ENCODE data around the gene SIK3.

Gene SIK3

DNA sequence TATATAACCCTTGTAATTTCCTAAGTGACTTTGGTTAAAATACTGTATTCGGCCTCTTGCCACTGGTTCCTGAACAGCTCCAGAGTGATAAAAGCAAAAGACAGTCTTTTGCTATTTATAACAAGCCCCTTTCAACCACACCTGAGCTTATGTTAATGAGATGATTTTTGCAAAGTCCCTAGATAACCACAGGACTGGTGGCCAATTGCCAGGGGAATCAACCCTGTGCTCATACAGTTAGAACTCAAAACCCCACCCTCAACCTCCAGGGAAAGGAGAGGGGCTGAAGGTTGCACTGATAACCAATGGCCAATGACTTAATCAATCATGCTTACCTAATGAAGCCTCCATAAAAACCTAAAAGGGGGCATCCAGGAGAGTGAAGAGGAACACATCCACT, 77.9 kb downstream of the SIK3 start:
- no peaks in the 10 kb centered on the region for H3K36me3 ChIP-seq (ENCODE audit: insufficient read depth, low read length)
- H4K20me1 ChIP-seq (ENCODE audit: insufficient read depth, low read length) = peaks cover 38% of the 10 kb centered on the region
- no peak for TF ChIP-seq EZH2 (IDR thresholded peaks at IDR 0.05; ENCODE audit: borderline replicate concordance, low read depth, low read length, severe bottlenecking)
- TF ChIP-seq CTCF (IDR thresholded peaks at IDR 0.05; ENCODE audit: borderline replicate concordance, extremely low read depth, low read length, poor library complexity, severe bottlenecking) = no peak
- H3K9ac ChIP-seq (ENCODE audit: low read depth, low read length) = no peak overlapping the region
- H2AFZ ChIP-seq (ENCODE audit: low read depth, low read length) = no peak overlapping the region
- no peaks in the 10 kb centered on the region for H3K27me3 ChIP-seq (ENCODE audit: insufficient read depth, low read length, poor library complexity)
- H3K4me1 ChIP-seq (ENCODE audit: insufficient read depth, low read length) = 0 out of 2 replicates have a peak, but pooled peaks cover 8% of the 10 kb centered on the region
- no peaks in the 10 kb centered on the region for H3K9me3 ChIP-seq (ENCODE audit: insufficient read depth, low read length, severe bottlenecking)
- H3K4me2 ChIP-seq (ENCODE audit: insufficient read depth, low read length) = no peak overlapping the region
- ATAC-seq (ENCODE audit: insufficient read depth, low read depth) = no peak
- no peak overlapping the region for H3K4me3 ChIP-seq (ENCODE audit: low read depth in 1 of 2, low read length in 2 of 2)
- H3K27ac ChIP-seq (ENCODE audit: low read length) = no peak overlapping the region
- no peak for DNase-seq
- peaks cover 34% of the 10 kb centered on the region for H3K79me2 ChIP-seq (ENCODE audit: insufficient read depth, low read length)

DNA sequence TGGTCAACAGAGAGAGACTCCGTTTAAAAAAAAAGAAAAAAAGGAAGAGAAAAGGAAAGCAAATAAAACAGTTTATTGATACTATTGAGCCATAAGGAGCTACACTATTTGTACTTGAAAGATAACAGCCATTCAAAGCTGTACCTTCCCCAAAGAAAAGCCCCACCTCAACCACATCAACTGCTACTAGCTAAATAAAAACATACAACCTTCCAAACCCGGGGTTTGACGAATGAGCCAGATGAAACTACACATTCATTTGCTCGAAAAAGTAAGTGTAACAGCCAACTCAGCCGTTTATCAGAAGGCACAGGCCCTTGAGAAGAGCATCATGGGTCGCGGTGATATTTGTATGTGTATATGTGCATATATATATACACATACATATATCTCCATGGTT, 78.4 kb downstream of the SIK3 start:
- Histone ChIP-seq H3K4me3 (ENCODE audit: low read depth in 1 of 2, low read length in 2 of 2) (no peak overlapping the region), H3K27ac (ENCODE audit: low read length) (no peak overlapping the region), H3K9me3 (ENCODE audit: insufficient read depth, low read length, severe bottlenecking) (no peaks in the 10 kb centered on the region), H3K4me1 (ENCODE audit: insufficient read depth, low read length) (0 out of 2 replicates have a peak, but pooled peaks cover 8% of the 10 kb centered on the region), H3K79me2 (ENCODE audit: insufficient read depth, low read length) (peaks cover 34% of the 10 kb centered on the region), H4K20me1 (ENCODE audit: insufficient read depth, low read length) (peaks cover 38% of the 10 kb centered on the region), H3K36me3 (ENCODE audit: insufficient read depth, low read length) (no peaks in the 10 kb centered on the region), H3K27me3 (ENCODE audit: insufficient read depth, low read length, poor library complexity) (no peaks in the 10 kb centered on the region), H3K9ac (ENCODE audit: low read depth, low read length) (no peak overlapping the region), H3K4me2 (ENCODE audit: insufficient read depth, low read length) (no peak overlapping the region), H2AFZ (ENCODE audit: low read depth, low read length) (no peak overlapping the region)
- TF ChIP-seq EZH2 (IDR thresholded peaks at IDR 0.05; ENCODE audit: borderline replicate concordance, low read depth, low read length, severe bottlenecking) (no peak), CTCF (IDR thresholded peaks at IDR 0.05; ENCODE audit: borderline replicate concordance, extremely low read depth, low read length, poor library complexity, severe bottlenecking) (no peak)
- no peak for ATAC-seq (ENCODE audit: insufficient read depth, low read depth)
- no peak for DNase-seq

DNA sequence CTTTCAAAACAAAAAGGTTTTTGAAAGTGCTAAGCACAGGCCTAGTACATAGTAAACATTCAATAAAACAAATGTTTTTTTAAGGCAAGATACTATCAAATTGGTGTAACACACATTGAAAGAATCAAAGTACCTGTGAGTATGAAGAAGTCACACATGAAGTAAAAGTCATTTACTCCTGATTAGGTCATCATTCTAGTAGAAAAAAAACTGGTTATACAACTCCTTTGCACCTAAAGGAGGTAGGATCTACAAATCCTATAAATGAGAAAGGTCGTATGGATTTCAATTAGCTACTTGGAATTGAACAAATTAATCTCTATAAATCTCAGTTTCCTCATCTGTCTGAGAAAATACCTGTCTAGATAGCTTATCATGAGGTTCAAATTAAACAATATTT, 80.8 kb downstream of the SIK3 start:
- no peak for DNase-seq
- no peak overlapping the region for H3K9ac ChIP-seq (ENCODE audit: low read depth, low read length)
- H3K27me3 ChIP-seq (ENCODE audit: insufficient read depth, low read length, poor library complexity) = no peaks in the 10 kb centered on the region
- peaks cover 25% of the 10 kb centered on the region for H4K20me1 ChIP-seq (ENCODE audit: insufficient read depth, low read length)
- H3K27ac ChIP-seq (ENCODE audit: low read length) = no peak overlapping the region
- no peak overlapping the region for H2AFZ ChIP-seq (ENCODE audit: low read depth, low read length)
- no peak overlapping the region for H3K4me2 ChIP-seq (ENCODE audit: insufficient read depth, low read length)
- no peak overlapping the region for H3K4me3 ChIP-seq (ENCODE audit: low read depth in 1 of 2, low read length in 2 of 2)
- H3K9me3 ChIP-seq (ENCODE audit: insufficient read depth, low read length, severe bottlenecking) = no peaks in the 10 kb centered on the region
- H3K4me1 ChIP-seq (ENCODE audit: insufficient read depth, low read length) = no peaks in the 10 kb centered on the region
- peaks cover 25% of the 10 kb centered on the region for H3K79me2 ChIP-seq (ENCODE audit: insufficient read depth, low read length)
- TF ChIP-seq EZH2 (IDR thresholded peaks at IDR 0.05; ENCODE audit: borderline replicate concordance, low read depth, low read length, severe bottlenecking) = no peak
- no peak for TF ChIP-seq CTCF (IDR thresholded peaks at IDR 0.05; ENCODE audit: borderline replicate concordance, extremely low read depth, low read length, poor library complexity, severe bottlenecking)
- ATAC-seq (ENCODE audit: insufficient read depth, low read depth) = no peak
- H3K36me3 ChIP-seq (ENCODE audit: insufficient read depth, low read length) = no peaks in the 10 kb centered on the region

DNA sequence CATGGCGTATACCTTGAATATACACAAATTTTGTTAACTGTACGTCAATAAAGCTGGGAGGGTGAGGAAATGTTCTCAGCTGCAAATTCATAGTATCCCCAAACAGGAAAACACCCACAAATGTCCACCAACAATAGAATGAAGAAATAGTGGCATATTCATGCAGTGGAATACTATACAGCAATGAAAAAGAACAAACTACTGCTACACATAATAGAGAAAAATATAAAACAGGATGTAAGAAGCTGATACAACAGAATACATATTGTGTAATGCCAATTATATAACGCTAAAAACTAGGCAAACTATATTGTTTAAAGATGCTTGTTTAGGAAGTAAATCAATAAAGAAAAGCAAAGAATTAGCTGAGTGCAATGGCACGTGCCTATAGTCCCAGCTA, 81.5 kb downstream of the SIK3 start:
- Histone ChIP-seq H3K4me3 (ENCODE audit: low read depth in 1 of 2, low read length in 2 of 2) (no peak overlapping the region), H3K27me3 (ENCODE audit: insufficient read depth, low read length, poor library complexity) (no peaks in the 10 kb centered on the region), H2AFZ (ENCODE audit: low read depth, low read length) (no peak overlapping the region), H3K9ac (ENCODE audit: low read depth, low read length) (no peak overlapping the region), H3K9me3 (ENCODE audit: insufficient read depth, low read length, severe bottlenecking) (no peaks in the 10 kb centered on the region), H3K4me1 (ENCODE audit: insufficient read depth, low read length) (no peaks in the 10 kb centered on the region), H3K27ac (ENCODE audit: low read length) (no peak overlapping the region), H3K79me2 (ENCODE audit: insufficient read depth, low read length) (peaks cover 23% of the 10 kb centered on the region), H4K20me1 (ENCODE audit: insufficient read depth, low read length) (peaks cover 24% of the 10 kb centered on the region), H3K4me2 (ENCODE audit: insufficient read depth, low read length) (no peak overlapping the region), H3K36me3 (ENCODE audit: insufficient read depth, low read length) (no peaks in the 10 kb centered on the region)
- no peak for DNase-seq
- no peak for ATAC-seq (ENCODE audit: insufficient read depth, low read depth)
- TF ChIP-seq CTCF (IDR thresholded peaks at IDR 0.05; ENCODE audit: borderline replicate concordance, extremely low read depth, low read length, poor library complexity, severe bottlenecking) (no peak), EZH2 (IDR thresholded peaks at IDR 0.05; ENCODE audit: borderline replicate concordance, low read depth, low read length, severe bottlenecking) (no peak)
